Measurements from ENCODE around the gene FITM2.

GRCh38 chr20:44334306-44334705 is 23.3 kb upstream of the FITM2 start:
- TF ChIP-seq POLR2A (IDR thresholded peaks at IDR 0.05; ENCODE audit: low read depth) (no peak), POLR2AphosphoS5 (IDR thresholded peaks at IDR 0.05) (no peak)
